Stimulated activated naive B cell treated with anti-CD40 and anti-IgM and Interleukin-4, amounts not matched to agents 10 μg/mL and 1 μg/mL and 100 μg/mL, for 72 hours (primary cell): ENCODE measurements around the gene MLIP.

ENCODE experiments used
- ATAC-seq, 2 donors: fragments of 150-1000 bp; cut with Tn5 transposase; replicated peaks; 2 replicates each; pipeline ENCODE4 v1.10.0; 2021; ENCODE audit warnings: moderate library complexity in 1 of 2
- DNase-seq: peaks from one replicate; pipeline ENCODE4 v3.0.0; 2021
- H3K27ac Mint-ChIP-seq: one replicate; pipeline ENCODE4 v1.8.0; 2022; ENCODE audit warnings: mild to moderate bottlenecking, mixed read lengths
- H3K27me3 Mint-ChIP-seq, 2 donors: one replicate each; pipeline ENCODE4 v1.8.0; 2022; ENCODE audit warnings: mixed read lengths in 2 of 2
- H3K36me3 Mint-ChIP-seq, 2 donors: one replicate each; pipeline ENCODE4 v1.8.0; 2022; ENCODE audit warnings: mixed read lengths in 2 of 2, mild to moderate bottlenecking in 1 of 2
- H3K4me1 Mint-ChIP-seq, 2 donors: one replicate each; pipeline ENCODE4 v1.8.0; 2022; ENCODE audit warnings: mixed read lengths in 2 of 2, mild to moderate bottlenecking in 1 of 2
- H3K4me3 Mint-ChIP-seq, 2 donors: one replicate each; pipeline ENCODE4 v1.8.0; 2022; ENCODE audit warnings: mild to moderate bottlenecking in 2 of 2, mixed read lengths in 2 of 2, moderate library complexity in 1 of 2
- H3K9me3 Mint-ChIP-seq, 2 donors: one replicate each; pipeline ENCODE4 v1.8.0; 2022; ENCODE audit warnings: mixed read lengths in 2 of 2, mild to moderate bottlenecking in 1 of 2

MLIP gene

DNA sequence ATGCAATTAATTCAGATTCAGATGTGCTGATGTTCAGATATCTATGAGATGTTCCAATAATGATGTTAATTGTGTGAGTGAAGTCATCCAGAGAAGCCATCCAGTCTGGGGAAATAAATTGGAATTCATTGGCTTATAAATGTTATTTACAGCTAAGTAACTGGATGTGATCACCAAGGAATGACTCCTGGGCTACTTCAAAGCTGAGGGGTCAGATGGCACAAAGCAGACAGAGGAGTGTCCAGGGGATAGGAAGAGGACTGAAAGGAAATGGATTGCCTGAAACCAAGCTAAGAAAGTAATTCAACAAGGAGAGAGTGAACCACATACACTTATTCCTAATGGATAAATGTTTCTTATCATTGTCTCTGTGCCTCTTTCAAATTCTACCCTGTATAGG, 4.5 kb upstream of the MLIP start:
- ATAC-seq, result no peak
- no peaks in the 10 kb centered on the region for H3K27me3 Mint-ChIP-seq

DNA sequence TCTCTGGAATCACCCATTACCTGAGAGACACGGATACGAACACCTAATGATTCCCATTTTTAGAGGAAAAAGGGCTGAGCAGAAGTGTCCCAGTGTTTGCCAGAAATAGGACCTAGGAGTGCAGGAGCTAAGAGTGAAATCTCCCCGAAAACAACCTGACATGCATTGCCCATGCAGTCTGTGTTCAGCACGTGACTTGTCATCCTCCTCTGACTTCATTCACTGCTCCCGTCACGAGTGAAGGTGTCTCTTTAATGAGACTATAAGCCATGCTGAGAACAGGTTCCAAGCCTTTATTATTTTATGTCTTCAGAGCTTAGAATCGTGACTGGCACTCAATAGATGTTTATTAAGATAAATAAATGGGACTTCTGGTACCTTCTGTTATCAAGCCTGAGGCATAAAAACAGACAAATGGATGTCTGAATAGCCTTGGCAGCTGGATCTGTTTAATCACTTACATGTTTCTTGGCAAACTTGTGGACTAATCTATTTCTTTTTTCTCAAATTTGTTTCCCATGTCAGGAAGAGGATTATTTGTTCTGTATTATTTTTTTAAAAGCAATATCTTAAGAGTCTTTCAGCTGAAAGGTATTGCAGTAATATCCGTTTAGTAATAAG, 3.7 kb upstream of the MLIP start:
- H3K27me3 Mint-ChIP-seq, result no peaks in the 10 kb centered on the region
- no peak for DNase-seq
- peaks cover 0 to 2% of the 10 kb centered on the region in 2 donors for H3K9me3 Mint-ChIP-seq
- H3K27ac Mint-ChIP-seq, result no peak overlapping the region
- H3K4me1 Mint-ChIP-seq, result no peaks in the 10 kb centered on the region
- no peak for ATAC-seq
- H3K4me3 Mint-ChIP-seq, result no peak overlapping the region
- H3K36me3 Mint-ChIP-seq, result no peaks in the 10 kb centered on the region

More for the DNA sequence above, 4.5 kb upstream of the MLIP start:
- peaks cover 0 to 2% of the 10 kb centered on the region in 2 donors for H3K9me3 Mint-ChIP-seq
- no peaks in the 10 kb centered on the region for H3K36me3 Mint-ChIP-seq
- no peak overlapping the region for H3K27ac Mint-ChIP-seq
- no peak for DNase-seq
- H3K4me3 Mint-ChIP-seq, result no peak overlapping the region
- no peaks in the 10 kb centered on the region for H3K4me1 Mint-ChIP-seq

DNA sequence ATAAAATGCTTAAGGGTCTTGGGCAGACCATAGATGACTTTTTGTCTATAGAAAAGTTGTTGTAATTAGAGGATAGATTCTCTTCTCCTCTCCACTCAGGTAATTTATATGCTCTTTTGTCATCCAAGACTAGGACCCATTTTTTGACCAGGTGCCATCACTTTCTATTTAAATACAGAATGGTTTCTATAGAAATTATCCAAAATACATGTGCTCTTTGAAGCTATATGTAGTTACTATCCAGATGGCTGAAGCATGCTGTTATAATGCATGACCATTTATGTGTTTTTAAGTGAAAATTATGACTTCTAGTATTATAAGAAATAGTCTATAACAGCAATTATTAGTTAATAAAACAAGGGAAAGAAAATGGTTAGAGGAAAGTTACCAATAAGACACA, 3.0 kb upstream of the MLIP start:
- Mint-ChIP-seq H3K9me3 (peaks cover 0 to 2% of the 10 kb centered on the region in 2 donors), H3K36me3 (no peaks in the 10 kb centered on the region), H3K27ac (no peak overlapping the region), H3K27me3 (no peaks in the 10 kb centered on the region), H3K4me3 (no peak overlapping the region), H3K4me1 (no peaks in the 10 kb centered on the region)
- DNase-seq (no peak), ATAC-seq (no peak)

DNA sequence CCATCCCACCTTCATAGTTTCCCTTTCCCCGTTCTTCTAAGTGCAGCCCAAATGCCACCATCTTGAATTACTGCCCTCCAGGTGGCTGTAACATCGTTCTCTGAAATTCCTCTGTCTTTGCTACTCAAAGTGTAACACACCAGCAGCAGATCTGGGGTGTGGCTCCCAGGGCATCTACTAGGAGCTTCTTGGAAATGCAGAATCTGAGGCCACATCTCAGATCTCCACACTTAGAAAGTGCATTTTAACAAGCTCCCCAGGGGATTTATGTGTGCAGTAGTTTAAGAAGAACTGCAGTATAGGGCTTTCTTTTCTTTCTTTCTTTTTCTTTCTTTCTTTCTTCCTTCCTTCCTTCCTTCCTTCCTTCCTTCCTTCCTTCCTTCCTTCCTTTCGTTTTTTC, 1.7 kb upstream of the MLIP start:
- DNase-seq (no peak), ATAC-seq (no peak)
- H3K9me3 Mint-ChIP-seq, result peaks cover 0 to 4% of the 10 kb centered on the region in 2 donors
- no peaks in the 10 kb centered on the region for H3K4me1 Mint-ChIP-seq
- no peaks in the 10 kb centered on the region for H3K27me3 Mint-ChIP-seq
- H3K4me3 Mint-ChIP-seq, result no peak overlapping the region
- no peaks in the 10 kb centered on the region for H3K36me3 Mint-ChIP-seq
- no peak overlapping the region for H3K27ac Mint-ChIP-seq

DNA sequence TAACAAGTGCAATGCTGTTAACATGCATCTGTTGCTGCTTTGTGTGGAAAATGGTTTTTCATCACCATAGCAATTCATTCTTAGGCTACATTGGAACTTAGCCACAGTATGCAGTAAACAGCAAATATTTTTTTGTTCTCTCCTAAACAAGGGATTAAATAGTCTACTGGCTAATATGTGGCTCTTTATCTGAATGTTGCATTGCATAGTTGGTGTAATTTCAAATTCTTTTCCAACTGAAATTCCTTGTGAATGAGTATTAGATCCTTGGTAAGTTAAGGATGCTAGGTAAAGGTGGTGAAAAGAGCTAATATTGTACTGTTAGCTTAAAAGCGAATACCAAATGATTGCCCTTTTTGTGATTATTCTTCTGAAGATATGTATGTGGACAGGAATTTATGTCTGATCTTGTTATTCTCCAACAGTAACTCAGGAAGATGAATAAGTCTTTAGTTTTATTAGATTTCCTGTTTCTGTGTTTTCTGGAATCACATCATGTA, 958 bp downstream of the MLIP start:
- Mint-ChIP-seq H3K9me3 (peaks cover 0 to 6% of the 10 kb centered on the region in 2 donors), H3K4me3 (no peak overlapping the region), H3K27me3 (no peaks in the 10 kb centered on the region), H3K4me1 (no peaks in the 10 kb centered on the region), H3K36me3 (no peaks in the 10 kb centered on the region), H3K27ac (no peak overlapping the region)
- no peak for DNase-seq
- ATAC-seq, result no peak

DNA sequence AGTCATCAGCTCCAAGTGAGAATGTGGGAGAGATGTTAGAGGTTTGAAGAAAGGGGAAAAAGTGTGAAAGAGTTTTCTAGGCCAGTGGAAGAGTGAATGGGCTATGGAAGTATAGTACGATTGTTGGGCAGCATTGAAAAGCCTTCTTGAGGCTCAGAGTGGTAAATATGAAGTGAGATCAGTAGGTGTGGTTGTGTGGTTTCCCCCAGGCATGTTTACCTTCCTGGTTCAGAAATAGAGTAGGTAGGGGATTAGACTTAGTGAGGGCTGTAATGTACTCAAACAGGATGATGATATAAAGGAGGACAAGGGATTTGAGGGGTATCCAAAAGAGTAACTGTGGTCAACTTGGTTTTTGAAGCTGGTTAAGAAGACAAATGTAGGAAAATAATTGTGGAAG, 3.7 kb downstream of the MLIP start:
- Mint-ChIP-seq H3K4me1 (no peaks in the 10 kb centered on the region), H3K9me3 (peaks cover 0 to 3% of the 10 kb centered on the region in 2 donors), H3K4me3 (no peak overlapping the region), H3K27me3 (no peaks in the 10 kb centered on the region), H3K36me3 (no peaks in the 10 kb centered on the region), H3K27ac (no peak overlapping the region)
- DNase-seq (no peak), ATAC-seq (no peak)

DNA sequence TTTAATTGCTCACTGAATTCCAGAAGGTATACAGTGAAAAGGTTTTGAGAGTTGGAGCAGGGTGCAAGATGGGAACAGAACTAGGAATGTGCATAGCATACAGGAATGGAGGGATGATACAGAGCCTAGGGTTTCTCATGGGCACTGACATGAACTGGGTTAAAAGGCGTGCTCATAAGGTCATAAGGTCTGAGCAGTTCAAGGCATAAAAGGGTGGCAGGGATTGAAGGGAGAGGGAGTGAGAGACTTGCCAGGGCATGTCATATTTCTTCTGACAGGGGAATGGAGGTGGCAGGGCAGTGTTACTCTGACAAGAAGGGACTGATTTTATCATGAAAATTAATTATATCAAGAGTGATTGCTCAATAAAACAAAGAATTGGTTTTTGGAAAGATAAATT, 4.7 kb downstream of the MLIP start:
- H3K27ac Mint-ChIP-seq, result no peak overlapping the region
- no peaks in the 10 kb centered on the region for H3K36me3 Mint-ChIP-seq
- no peaks in the 10 kb centered on the region for H3K4me1 Mint-ChIP-seq
- peaks cover 0 to 5% of the 10 kb centered on the region in 2 donors for H3K9me3 Mint-ChIP-seq
- DNase-seq, result no peak
- no peaks in the 10 kb centered on the region for H3K27me3 Mint-ChIP-seq
- ATAC-seq, result no peak
- H3K4me3 Mint-ChIP-seq, result no peak overlapping the region

DNA sequence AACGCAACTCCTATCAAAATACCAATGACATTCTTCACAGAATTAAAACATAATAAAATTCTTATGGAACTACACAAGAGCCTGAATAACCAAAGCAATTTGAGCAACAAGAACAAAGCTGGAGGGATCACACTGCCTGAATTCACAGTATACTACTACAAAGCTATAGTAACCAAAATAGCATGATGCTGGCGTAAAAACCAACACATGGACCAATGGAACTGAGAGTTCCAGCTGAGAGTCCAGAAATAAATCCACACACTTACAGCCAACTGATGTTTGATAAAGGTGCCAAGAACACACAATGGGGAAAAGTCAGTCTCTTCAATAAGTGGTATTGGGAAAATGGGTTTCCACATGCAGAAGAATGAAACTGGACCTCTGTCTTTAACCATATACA, 6.9 kb downstream of the MLIP start:
- H3K4me3 Mint-ChIP-seq, result no peak overlapping the region
- no peaks in the 10 kb centered on the region for H3K27me3 Mint-ChIP-seq
- no peak for DNase-seq
- no peak for ATAC-seq
- H3K36me3 Mint-ChIP-seq, result no peaks in the 10 kb centered on the region
- H3K9me3 Mint-ChIP-seq, result peaks cover 0 to 5% of the 10 kb centered on the region in 2 donors
- H3K4me1 Mint-ChIP-seq, result no peaks in the 10 kb centered on the region
- H3K27ac Mint-ChIP-seq, result no peak overlapping the region

DNA sequence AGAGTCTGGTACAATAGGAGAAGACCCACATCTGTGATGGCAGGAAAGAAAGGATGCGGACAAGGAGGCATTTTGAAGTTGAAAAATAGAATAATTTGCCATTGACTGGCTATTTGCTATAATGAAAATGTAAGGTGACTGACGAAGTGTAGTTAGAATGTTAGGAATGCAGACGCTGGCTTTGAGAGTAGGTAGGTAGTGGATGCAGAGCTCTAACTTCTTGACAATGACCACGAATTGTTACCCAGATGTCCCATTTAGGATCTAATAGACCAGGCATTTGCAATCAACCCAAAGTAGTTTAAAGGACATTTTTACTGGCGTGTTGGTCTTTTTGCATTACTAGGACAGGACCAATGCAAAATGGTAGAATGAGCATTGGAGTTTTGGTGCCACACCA, 14.2 kb downstream of the MLIP start:
- Mint-ChIP-seq H3K4me1 (no peaks in the 10 kb centered on the region), H3K9me3 (peaks cover 0 to 1% of the 10 kb centered on the region in 2 donors), H3K27ac (no peak overlapping the region), H3K27me3 (no peaks in the 10 kb centered on the region), H3K4me3 (no peak overlapping the region), H3K36me3 (no peaks in the 10 kb centered on the region)
- no peak for ATAC-seq
- no peak for DNase-seq

DNA sequence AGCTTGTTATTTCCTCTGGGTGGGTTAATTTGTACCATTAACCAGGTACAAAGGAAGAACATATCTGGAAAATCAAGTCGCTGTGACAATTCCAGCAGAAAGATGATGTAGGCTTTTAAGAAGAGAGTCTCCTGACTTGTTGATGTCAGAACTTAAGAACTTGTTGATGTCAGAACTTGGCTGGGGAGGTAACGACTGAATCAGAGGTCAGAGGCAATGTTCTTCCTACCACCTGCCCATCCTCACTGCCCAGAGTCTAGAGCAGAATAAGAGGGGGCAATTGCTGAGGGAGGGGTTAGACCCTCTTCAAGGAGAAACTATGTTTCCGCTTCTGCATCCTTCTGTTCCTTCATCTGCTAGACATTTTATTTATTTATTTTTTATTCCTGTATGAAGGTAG, 18.9 kb downstream of the MLIP start:
- Mint-ChIP-seq H3K4me3 (no peak overlapping the region), H3K9me3 (no peaks in the 10 kb centered on the region), H3K27ac (no peak overlapping the region), H3K27me3 (no peaks in the 10 kb centered on the region), H3K4me1 (no peaks in the 10 kb centered on the region), H3K36me3 (no peaks in the 10 kb centered on the region)
- no peak for DNase-seq
- no peak for ATAC-seq

DNA sequence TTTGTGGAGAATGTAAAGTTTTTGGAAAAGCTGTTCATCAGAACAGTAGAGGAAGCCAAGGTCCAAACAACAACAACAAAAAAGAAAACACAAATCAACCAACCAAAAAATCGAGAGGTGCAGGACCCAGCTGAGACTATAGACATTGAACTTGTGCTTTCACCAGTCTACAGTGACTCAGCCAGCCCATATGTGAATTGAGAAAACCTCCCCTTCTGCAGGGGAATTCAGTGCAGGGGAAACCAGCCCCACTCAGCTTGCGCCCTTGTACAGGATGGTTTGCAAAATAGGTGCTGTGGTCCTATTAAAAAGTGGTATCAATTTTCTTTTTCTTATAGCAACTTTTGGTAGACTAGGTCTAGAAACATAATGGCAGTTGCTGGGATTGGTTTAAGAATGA, 21.3 kb downstream of the MLIP start:
- Mint-ChIP-seq H3K27me3 (no peaks in the 10 kb centered on the region), H3K27ac (no peak overlapping the region), H3K4me1 (no peaks in the 10 kb centered on the region), H3K9me3 (peaks cover 1 to 5% of the 10 kb centered on the region in 2 donors), H3K36me3 (no peaks in the 10 kb centered on the region), H3K4me3 (no peak overlapping the region)
- no peak for DNase-seq
- no peak for ATAC-seq

DNA sequence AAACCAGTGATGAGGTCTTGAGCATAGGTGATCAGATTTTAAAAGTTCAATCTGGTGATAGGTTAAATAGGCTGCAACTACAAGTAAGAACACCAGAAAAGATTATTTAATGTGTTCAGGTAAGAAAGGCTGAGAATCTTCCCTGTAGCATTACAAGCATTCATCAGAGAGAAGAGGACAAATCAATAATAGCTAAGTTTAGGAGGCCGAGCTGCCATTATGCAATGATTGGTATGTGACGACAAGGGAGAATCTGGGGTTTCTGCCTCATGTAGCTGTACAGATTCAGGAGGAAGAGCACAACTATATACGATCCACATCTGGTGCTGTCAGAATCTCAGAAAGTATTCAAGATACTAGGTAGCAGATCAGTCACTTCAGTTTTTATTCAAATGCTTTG, 21.9 kb downstream of the MLIP start:
- H3K4me3 Mint-ChIP-seq, result no peak overlapping the region
- no peaks in the 10 kb centered on the region for H3K27me3 Mint-ChIP-seq
- peaks cover 1 to 5% of the 10 kb centered on the region in 2 donors for H3K9me3 Mint-ChIP-seq
- DNase-seq, result no peak
- H3K27ac Mint-ChIP-seq, result no peak overlapping the region
- no peak for ATAC-seq
- H3K36me3 Mint-ChIP-seq, result no peaks in the 10 kb centered on the region
- no peaks in the 10 kb centered on the region for H3K4me1 Mint-ChIP-seq

DNA sequence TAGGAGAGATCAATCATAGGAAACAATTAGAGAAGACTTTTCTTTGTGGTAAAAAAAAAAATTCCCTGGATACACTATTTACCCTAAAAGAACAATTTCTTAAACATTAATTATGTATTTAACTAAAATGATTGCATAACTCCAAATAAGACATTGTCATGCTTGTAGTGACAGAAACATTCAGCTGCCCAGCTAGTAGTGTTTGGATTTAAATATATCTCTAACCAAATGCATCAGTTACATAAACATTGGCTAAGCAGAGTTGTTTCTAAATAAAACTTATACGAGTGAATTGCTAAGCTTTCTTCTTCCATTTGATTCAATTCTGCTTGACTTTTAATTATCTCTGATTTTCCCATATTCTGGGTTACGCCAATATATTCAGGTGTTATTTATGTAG, 23.7 kb downstream of the MLIP start:
- no peak overlapping the region for H3K27ac Mint-ChIP-seq
- no peaks in the 10 kb centered on the region for H3K27me3 Mint-ChIP-seq
- no peaks in the 10 kb centered on the region for H3K36me3 Mint-ChIP-seq
- ATAC-seq (no peak), DNase-seq (no peak)
- H3K4me1 Mint-ChIP-seq, result no peaks in the 10 kb centered on the region
- H3K9me3 Mint-ChIP-seq, result peaks cover 1 to 5% of the 10 kb centered on the region in 2 donors
- no peak overlapping the region for H3K4me3 Mint-ChIP-seq

DNA sequence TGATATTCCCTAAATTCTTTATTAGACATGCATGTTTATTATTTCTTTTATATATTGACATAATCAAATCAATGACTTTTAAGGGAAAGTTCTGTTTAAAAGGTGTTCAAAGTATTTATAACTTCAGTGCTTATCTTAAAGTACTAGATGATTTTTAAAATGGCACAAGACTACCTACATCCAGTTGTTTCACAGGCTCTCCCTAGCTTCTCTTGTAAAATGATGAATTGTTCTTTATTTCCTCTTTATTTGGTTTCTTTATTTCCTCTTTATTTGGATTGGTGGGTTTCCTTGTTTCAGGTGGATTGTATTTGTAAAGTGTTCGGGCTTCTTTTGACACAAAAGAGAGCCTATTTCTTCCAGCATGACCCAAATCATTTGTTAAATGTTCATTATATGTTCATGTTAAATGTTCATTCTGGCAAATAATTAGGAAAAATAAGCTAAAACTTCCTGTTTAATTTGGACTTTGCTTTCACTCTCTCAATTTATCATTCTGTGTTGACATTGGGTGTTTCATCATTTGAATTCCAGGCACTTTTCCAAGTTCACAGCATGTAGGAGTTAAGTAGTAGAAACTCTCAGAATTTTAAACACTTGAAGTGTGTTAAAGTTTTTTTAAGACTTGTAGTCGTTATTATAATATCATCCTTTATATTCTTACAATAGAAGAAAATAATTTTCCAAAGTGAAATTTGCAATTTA, 24.6 kb downstream of the MLIP start:
- no peak overlapping the region for H3K27ac Mint-ChIP-seq
- no peak for DNase-seq
- H3K27me3 Mint-ChIP-seq, result no peaks in the 10 kb centered on the region
- H3K4me1 Mint-ChIP-seq, result no peaks in the 10 kb centered on the region
- ATAC-seq, result no peak
- peaks cover 1 to 5% of the 10 kb centered on the region in 2 donors for H3K9me3 Mint-ChIP-seq
- H3K36me3 Mint-ChIP-seq, result no peaks in the 10 kb centered on the region
- H3K4me3 Mint-ChIP-seq, result no peak overlapping the region

DNA sequence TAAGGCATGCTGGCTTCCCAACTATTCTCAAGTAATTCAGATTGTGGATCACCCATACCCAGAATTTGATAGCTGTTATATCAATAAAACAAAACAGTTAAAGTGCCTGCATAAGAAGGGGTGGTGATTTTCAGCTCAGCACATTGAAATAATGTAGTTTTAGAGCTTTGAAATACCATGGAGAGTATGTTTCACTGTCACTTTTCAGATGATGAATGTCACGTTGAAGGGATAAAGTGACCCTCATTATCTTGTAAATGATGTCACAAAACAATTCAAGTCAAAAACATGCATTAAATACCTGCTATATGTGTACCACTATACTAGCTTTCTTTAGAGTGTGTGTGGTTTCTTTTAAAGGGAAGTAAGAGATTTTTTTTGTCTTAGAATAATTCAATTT, 27.6 kb downstream of the MLIP start:
- H3K4me1 Mint-ChIP-seq, result no peaks in the 10 kb centered on the region
- H3K27me3 Mint-ChIP-seq, result no peaks in the 10 kb centered on the region
- DNase-seq, result no peak
- no peaks in the 10 kb centered on the region for H3K36me3 Mint-ChIP-seq
- no peak overlapping the region for H3K4me3 Mint-ChIP-seq
- H3K27ac Mint-ChIP-seq, result no peak overlapping the region
- no peak for ATAC-seq
- H3K9me3 Mint-ChIP-seq, result peaks cover 1 to 5% of the 10 kb centered on the region in 2 donors
